NCI-H146 treated with DMSO at 0.1 percent for 48 hours (cell line): Measurements from ENCODE around the gene MAGI2.
"Not testable (repeated sequence)": the region's sequence is repeated elsewhere in the genome, so short reads cannot be mapped to it uniquely, and the experiment has no call there.

ENCODE experiments used
- DNase-seq: peaks from one replicate; lab custom pipeline; 2025; ENCODE audit not compliant: unreplicated experiment; lab: John Stamatoyannopoulos, UW

MAGI2 gene

DNA sequence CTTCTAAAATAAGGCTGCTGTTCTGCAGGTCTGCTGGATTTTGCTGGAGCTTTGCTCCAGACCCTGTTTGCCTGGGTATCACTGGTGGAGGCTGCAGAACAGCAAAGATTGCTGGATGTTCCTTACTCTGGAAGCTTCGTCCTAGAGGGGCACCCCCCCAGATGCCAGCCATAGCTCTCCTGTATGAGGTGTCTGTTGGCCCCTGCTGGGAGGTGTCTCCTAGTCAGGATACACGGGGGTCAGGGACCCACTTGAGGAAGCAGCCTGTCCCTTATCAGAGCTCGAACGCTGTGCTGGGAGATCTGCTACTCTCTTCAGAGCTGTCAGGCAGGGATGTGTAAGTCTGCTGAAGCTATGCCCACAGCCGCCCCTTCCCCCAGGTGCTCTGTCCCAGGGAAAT lies 382.3 kb downstream of the MAGI2 start:
- not testable (repeated sequence) for DNase-seq

DNA sequence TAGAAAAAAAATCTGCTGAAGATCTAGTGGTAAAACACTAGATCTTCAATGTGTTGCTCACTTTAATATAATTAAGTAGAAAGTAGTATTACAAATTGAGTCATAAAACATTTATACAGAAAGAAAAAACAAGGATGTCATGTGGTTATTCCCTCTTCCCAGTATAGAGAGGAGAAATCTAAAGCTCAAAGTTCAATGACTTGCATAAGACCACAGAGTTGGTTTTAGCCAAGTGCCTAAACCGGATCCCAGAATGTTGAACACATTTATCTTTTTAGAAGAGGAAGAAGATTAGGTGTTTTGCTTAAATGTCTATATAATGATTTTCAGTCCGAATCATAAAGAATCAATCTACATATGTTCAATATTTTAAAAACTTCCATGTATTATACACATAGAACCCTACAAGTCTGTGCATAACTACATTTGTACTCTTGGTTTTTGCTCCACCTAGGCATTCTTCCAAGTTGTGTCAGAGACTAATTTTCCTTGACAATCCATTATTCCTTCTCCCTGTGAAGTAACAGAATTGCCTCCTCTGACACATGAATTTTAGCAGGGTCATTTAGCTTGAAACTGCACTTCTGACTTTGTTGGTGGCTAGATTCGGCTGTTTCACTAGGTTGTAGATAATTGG lies 389.2 kb downstream of the MAGI2 start:
- DNase-seq: no peak

DNA sequence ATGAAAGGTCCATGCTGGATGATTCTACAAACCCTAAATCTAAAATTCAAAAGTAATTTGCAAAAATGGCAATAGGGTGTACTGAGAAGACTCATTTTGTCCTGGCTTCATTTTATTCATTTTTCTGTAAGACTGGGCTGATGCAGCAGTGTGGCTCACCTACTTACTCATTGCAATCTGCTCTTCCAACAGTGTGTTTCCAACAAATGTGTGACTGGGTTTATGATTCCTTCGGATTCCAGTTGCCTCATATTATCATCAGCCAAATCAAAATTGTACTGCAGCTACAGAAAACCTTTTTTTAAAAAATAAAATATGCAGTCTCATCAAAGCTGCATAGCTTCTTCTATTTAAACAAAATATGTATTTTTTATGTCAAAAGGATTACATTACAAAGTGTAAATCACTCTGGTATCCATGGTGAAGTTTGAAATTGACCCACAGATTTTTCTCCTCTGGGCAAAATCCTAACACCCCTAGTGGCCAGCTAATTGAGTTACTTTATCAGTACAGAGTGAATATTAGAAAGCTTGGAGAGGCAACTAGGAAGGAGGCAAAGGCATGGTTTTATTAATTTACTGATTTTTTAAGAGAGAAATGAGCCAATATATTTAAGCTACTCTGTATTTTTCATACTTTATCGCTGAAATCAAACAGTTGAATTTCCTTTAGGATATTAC lies 390.3 kb downstream of the MAGI2 start:
- no peak for DNase-seq

DNA sequence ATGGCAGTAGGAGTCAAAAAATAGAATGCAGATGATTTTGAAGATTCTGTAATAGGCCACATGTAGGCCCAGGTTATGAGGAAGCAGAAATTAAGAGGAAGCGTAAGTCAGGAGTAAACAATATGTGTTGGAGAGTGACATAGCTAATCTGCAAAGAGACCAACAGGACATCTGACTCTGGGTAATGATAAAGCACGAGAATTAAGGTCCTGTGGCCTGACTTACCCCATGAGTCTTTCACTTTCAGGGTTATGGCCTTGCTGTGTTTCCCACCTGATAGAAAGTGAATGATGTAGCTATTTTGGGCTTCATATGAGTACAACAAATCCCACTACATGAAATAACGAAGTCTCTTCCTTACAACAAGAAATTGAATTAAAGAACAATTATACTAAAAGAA lies 393.0 kb downstream of the MAGI2 start:
- no peak for DNase-seq

DNA sequence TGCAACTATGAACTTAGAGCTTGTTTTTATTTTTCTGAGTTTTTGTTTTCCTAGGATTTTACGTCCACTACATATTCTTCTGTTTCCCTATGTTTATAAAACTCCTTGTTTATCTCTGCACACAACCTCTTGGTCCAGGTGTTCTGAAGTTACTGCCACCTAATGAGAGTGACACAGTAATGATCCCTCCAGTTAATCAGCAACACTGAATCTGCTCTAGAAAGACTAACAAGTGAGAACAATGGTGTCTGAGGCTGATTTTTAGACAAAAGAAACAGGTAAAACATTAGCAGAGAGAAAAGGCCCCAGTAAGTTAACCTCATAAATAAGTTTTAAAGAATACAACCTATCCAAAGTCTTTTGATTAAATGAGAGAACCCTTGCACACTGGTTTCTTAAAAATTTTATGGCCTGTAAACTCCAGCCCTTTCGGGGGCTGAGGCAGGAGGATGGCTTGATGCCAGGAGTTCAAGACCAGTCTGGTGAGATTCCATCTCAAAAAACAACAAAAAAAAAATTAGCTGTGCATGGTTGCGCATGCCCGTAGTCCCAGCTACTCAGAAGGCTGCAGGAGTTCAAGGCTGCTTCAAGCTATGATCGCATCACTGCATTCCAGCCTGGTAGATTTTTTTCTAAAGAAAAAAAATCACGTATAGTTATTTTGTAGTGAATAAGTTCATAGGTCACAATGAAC lies 397.6 kb downstream of the MAGI2 start:
- no peak for DNase-seq

DNA sequence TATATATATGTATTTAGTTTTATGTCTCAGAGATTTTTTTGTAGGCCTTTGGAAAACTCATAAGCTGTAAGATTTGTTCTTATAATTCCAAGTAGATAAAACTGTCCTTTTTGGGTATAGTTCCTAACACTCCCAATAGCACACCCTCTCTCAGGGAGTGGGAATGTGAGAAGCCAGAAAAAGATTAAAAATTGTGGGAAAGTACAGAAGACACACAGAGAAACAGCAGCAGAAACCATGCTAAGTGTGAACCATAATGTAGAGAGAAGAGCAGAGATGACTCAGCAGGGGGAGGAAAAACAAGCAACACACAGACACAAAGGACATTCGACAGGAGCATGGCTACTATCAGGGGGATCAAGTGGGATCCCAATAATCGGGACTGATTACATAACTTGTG lies 401.6 kb downstream of the MAGI2 start:
- DNase-seq: no peak

DNA sequence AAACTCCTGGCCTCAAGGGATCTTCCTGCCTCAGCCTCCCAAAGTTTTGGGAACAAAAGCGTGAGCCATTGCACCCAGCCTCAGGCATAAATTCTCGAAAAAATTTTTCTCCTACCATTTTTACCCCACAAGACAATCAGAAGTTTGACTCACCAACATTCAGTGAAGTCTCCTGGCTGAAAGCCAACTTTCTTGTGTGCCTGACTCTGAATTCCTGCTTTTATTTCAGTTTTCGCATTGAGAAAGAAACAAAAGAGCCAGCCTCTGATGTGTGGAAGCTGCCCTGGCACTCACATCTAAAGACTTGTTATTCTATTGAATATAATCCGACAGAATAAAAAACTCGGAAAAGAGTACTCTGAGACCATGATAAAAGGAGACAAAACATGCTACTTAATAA lies 402.9 kb downstream of the MAGI2 start:
- no peak for DNase-seq

DNA sequence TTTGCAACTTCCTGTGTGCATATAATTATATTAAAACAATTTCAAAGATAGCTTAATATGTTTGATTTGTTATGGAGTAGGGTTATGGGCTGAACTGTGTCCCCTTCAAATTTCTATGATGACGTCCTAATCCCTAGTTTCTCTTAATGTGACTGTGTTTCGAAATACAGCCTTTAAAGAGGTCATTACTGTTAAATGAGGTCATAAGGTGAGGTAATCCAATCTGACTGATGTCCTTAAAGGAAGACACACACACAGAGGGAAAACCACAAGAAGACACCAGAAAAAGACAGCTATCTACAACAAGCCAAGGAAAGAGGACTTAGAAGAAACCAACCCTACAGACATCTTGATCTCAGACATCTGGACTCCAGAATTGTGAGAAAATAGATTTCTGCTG lies 407.4 kb downstream of the MAGI2 start:
- no peak for DNase-seq

DNA sequence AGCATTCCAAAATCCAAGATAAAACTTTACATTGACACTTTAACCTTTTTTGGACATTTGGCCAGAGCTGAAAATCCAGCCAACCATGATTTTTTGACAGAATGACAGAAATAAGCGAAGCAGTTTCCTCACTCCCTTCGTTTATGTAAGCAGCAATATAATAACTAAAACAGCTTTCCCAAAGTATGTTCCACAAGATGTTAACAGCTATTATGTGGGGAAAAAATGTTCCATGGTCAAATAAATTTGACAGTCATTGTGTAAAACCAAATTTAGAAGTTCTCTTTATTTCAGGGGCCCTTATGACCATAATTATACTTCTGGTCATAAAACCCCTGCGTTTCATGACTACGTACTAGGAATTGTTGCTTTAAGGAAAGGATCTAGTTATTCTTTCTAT lies 416.5 kb downstream of the MAGI2 start:
- no peak for DNase-seq

DNA sequence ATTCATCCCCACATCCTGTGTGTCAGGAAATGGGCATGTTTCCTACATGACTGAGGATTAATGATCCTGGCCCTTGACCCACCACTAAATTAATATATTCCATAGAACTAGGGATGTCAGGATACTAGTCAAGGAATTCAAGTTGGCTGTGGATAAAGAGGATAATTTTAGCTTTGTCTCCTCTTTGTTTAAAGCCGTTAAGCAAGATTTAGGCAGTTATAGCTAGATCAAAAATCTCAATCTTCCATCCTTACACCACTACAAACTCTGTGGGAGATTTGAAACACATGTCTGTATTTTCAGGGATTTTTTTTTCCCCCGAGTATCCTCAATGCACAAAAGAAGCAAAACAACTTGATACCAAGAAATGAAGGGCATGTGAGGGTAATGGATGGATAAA lies 417.1 kb downstream of the MAGI2 start:
- DNase-seq: no peak

DNA sequence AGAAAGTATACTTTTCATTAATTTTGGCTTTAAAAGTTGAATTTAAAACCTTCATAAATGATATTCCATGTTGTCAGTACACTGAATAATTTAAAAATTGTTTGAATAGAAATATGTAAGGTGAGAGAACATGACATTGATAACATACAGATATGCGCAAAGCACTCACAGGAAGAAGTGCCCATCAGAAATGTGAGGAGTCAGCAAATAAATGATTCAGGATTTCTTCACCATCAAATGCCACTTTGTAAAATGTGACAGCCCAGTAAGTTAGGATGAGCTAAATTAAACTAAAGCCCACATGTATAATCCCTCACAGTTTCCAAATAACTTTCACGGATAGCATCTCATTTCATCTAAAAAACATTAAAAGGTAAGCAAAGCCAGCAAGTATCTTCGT lies 417.6 kb downstream of the MAGI2 start:
- DNase-seq: no peak

DNA sequence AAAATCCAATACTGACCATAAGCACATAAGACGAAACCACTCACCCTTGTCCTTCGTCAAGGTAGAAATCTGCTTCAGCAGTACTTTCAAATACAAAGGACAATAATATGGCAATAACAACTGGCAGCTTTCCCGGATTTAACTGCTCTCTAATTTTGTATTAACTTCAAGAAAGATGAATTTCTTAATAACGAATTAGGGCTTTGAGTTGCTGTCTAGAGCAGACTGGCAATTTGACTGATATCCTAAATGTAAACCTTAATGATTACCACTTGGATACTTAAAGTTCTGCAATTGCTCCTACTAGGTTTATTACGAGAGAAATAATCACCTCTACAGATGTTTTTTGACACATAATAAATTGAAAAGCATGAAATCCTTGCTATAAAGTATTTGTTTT lies 418.7 kb downstream of the MAGI2 start:
- DNase-seq: no peak

DNA sequence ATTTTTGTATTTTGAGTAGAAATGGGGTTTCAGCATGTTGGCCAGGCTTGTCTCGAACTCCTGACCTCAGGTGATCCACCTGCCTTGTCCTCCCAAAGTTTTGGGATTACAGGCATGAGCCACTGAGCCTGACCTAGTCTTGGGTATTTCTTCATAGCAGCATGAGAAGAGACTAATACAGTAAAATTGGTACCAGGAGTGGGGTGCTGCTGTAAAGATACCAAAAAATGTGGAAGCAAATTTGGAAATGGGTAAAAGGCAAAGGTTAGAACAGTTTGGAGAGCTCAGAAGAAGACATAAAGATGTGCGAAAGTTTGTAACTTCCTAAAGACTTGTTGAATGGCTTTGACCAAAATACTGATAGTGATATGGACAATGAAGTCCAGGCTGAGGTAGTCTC lies 433.8 kb downstream of the MAGI2 start:
- not testable (repeated sequence) for DNase-seq

DNA sequence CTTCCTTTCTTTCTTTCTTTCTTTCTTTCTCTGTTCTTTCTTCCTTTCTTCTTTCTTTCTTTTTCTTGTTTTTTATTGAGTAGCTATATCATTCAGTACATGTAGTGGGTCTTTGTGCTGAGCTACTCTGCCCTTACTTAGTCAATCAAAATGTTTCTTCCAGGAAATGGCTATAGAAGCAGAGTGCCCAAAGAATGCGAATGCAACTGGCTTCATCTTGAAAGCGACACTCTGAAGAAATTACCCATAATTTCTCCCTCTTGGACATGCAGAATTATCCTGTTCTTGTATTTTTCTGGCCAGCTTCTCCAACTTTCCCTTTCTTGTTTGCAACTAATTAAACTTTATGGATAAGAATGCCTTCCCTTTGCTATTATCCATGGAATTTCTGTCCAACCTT lies 441.5 kb downstream of the MAGI2 start:
- DNase-seq: no peak

DNA sequence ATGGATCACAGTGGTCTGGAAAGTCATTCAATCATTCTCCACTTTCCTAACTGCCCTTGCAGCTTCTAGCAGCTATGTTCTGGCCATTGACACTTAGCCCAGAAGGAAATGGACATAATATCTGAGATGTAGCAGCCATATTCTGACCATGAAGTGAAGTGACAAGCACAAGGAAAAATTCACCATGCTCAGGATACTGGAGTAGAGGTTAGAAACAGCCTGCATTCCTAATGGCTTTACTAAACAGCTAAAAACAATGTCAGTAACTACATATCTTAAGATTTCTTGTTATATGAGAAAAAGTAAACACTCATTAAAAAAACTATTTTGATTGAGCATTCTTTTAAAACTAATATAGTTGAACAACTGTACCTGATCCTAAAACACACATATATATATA lies 443.8 kb downstream of the MAGI2 start:
- no peak for DNase-seq

DNA sequence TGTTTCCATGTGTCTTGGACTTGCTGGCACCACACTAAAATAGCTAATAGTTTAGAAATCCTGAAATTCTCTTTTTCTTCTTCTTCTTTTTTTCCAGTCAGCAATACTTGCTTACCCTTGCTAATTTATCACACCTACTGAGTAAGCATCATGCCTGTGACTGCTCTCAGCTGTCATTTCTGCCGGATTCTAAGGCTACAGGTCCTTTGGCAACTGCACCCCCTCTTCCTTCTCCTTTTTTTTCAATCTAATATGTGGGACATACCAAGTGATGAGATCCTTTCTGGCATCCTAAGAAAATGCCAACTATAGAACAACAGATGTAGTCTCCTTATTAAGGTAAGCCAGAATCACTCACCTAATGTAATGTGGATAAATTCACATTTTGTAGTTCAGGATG lies 444.7 kb downstream of the MAGI2 start:
- no peak for DNase-seq

DNA sequence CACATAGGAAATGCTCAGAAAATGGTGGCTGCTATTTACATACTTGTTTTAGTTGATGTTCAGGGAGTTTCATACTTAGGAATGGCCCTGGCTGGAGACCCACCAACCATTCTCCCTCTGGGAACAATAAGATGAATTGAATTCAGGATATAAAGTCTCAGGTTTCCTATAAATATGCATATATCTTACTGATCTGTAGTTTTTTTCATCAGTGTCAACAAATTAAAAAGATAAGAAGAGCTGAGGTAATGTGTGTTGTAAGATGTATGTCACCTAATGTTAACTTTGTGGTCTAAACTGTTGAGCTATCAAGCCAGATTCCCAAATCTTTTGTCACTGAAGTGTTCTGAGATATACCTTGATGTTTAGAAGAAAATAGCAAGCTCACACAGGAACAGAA lies 457.5 kb downstream of the MAGI2 start:
- no peak for DNase-seq

DNA sequence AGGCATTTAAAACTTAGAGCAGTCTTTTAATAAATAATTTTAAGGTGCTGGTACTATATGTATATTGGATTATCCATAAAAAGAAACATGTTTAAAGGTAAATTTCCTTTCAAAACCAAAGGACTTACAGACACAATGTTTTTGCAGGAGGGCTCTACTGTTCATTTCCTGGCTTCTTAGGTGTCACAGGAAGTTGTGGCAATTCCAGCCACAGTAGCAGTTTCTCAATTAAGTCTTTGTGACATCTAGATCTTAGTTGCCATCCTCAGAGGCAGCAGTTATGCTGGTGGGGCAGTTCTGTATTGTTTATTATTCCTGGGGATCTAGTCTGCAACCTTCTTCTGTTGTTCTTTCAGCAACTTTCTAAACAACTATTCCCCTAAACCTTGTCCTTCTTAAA lies 460.1 kb downstream of the MAGI2 start:
- no peak for DNase-seq

DNA sequence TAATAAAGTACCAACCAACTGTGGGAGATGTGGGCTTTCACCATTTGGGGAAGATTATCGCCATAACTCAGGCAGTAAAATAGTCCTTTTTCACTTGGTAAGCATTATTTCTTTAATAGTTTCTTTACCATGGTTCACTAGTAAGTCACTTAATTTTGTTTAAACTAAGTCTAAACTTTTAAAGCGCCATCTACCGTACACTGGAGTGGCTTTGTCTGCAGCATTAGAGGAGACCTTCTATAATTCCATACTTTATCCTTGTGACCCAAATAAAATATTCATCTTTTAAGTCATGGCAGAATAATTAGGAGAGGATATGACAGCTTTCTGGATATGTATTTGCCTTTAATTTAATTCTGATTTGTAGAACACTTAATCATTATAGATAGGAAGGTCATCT lies 468.0 kb downstream of the MAGI2 start:
- DNase-seq: no peak

DNA sequence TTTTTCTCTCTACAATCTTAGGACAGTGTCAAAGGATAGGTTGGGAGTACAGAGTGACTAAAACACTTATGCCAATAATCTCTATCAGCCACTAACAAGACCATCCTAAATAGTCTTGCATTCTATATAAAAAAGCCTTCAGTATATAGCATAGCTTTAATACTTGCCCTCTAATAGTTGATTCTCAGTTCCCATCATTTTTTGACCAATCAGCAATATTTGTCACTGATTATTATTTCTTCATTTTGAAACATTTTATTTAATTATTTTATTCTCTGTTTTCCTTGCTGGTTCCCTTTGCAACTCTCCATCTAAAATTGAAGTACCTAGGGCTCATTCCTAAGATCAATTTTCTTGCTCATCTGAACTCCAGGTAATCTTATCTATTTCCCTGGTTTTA lies 470.0 kb downstream of the MAGI2 start:
- DNase-seq: no peak

DNA sequence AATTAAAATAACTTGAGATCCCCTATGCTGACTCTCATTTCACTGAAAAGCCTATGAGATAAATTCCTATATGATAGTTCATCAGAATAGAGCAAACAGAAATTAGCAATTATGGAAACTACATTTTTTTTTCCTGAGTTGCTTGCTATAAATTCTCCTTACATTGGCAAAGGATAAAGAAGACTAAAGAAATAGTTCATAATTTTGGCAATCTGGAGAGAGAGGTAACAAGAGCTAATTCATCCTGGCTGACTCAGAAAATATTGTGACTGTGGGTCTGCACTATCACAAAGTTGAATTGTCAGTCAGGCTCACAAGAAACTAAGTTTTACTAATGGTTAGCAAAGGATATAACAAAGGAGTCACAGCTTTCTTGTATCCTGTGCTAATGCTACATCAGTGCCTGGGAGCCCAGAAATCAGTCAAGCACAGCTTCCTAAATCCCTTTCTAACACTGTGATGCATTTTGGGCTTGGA lies 483.0 kb downstream of the MAGI2 start:
- no peak for DNase-seq

DNA sequence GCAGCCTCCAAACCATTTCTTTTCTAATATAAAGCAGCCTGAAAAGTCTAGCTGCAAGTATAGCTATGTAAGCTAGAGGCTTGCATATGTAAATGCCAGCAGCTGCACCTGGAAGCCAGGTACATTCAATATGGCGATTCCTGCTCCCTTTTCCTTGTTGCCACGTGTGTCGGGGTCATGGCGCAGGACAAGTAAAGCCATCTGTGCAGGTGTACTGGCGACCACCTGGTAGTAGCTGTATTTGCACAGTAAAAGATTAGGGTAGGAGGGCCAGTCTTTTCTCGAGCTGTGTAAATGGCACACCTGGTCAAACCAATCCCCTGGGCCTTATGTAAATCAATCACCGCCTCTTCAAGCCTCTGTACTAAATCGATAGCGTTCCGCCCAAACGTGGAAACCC lies 484.5 kb downstream of the MAGI2 start:
- no peak for DNase-seq
